ENCODE data around the gene ENGASE. TPM values are rescaled to one million over a fixed set of nuclear protein-coding genes. Genes with fewer than 3 reads are reported as not detected.

ENGASE gene
- total and polyA plus RNA-seq, 9 of the 15 experiments (the other 6 are each of a cell fraction or from before 2014, with no cell fraction given): 0.06 to 45.5 (median 13.9) TPM

DNA sequence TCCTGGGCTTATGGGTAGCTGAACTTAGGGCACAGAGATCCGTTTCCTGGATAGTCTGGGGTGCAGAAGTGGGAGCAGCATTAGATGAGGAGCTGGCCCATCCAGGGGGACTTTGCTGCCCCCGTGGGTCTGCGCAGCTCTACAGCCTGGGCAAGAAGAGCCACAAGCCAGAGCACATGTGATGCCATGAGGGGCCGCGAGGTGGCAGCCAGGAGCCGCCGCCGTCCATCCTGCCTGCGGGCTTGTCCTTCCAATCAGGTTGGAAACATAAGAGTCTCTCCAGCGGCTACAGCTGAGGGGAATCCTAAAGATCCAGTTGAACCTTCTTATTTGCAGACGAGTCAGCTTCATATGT, 28.8 kb upstream of the ENGASE start (continued):
- TF ChIP-seq, protein P1, sequence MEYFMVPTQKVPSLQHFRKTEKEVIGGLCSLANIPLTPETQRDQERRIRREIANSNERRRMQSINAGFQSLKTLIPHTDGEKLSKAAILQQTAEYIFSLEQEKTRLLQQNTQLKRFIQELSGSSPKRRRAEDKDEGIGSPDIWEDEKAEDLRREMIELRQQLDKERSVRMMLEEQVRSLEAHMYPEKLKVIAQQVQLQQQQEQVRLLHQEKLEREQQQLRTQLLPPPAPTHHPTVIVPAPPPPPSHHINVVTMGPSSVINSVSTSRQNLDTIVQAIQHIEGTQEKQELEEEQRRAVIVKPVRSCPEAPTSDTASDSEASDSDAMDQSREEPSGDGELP (CRISPR knock-in tag; IDR thresholded peaks at IDR 0.05; ENCODE audit: borderline replicate concordance): peak; percentile 47; the same call in 1 of the 2 replicates
- TF ChIP-seq, protein P2, sequence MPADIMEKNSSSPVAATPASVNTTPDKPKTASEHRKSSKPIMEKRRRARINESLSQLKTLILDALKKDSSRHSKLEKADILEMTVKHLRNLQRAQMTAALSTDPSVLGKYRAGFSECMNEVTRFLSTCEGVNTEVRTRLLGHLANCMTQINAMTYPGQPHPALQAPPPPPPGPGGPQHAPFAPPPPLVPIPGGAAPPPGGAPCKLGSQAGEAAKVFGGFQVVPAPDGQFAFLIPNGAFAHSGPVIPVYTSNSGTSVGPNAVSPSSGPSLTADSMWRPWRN (IDR thresholded peaks at IDR 0.05; ENCODE audit: low read depth): no peak
- TF ChIP-seq, protein P3, sequence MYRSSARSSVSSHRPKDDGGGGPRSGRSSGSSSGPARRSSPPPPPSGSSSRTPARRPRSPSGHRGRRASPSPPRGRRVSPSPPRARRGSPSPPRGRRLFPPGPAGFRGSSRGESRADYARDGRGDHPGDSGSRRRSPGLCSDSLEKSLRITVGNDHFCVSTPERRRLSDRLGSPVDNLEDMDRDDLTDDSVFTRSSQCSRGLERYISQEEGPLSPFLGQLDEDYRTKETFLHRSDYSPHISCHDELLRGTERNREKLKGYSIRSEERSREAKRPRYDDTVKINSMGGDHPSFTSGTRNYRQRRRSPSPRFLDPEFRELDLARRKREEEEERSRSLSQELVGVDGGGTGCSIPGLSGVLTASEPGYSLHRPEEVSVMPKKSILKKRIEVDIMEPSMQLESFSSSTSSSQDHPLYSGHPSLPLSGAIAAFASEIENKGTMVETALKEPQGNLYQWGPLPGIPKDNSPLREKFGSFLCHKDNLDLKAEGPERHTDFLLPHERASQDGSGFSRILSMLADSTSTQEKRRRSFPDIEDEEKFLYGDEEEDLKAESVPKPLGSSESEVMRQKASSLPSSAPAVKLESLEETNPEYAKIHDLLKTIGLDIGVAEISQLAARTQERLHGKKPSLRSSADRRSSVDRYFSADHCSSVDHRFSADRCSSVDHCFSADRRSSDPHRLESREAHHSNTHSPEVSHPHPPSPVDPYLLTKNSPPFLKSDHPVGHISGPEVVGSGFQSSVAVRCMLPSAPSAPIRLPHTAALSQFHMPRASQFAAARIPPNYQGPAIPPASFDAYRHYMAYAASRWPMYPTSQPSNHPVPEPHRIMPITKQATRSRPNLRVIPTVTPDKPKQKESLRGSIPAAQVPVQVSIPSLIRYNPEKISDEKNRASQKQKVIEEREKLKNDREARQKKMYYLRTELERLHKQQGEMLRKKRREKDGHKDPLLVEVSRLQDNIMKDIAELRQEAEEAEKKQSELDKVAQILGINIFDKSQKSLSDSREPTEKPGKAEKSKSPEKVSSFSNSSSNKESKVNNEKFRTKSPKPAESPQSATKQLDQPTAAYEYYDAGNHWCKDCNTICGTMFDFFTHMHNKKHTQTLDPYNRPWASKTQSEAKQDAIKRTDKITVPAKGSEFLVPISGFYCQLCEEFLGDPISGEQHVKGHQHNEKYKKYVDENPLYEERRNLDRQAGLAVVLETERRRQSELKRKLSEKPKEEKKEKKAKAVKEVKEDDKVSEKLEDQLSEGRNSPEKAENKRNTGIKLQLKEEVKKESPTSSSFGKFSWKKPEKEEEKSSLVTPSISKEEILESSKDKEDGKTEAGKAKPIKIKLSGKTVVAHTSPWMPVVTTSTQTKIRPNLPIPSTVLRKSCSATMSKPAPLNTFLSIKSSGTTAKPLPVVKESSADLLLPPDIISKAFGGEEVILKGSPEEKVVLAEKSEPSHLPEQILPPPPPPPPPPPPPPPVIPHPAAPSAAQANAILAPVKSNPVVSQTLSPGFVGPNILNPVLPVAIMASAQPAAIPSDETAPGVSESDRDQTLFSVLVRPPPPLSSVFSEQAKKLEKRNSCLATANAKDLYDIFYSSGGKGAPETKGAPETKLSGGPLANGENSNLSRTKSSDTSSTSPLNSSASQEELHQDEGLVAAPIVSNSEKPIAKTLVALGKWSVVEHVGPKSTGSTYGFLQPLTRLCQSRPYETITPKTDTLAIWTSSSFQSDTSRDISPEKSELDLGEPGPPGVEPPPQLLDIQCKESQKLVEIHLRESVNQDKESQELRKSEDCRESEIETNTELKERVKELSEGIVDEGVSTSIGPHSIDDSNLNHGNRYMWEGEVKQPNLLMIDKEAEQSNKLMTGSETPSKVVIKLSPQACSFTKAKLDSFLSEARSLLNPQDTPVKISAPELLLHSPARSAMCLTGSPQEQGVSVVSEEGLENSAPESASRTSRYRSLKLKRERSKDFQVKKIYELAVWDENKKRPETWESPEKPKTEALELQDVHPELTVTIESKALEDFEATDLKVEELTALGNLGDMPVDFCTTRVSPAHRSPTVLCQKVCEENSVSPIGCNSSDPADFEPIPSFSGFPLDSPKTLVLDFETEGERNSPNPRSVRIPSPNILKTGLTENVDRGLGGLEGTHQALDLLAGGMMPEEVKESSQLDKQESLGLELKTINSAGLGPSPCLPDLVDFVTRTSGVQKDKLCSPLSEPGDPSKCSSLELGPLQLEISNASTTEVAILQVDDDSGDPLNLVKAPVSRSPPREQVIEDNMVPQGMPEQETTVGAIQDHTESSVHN (IDR thresholded peaks at IDR 0.05; ENCODE audit: borderline replicate concordance in 1 of 2, low read depth in 1 of 2): no peak
- no peak for TF ChIP-seq HDGF (IDR thresholded peaks at IDR 0.05)
- TF ChIP-seq CREM (IDR thresholded peaks at IDR 0.05; ENCODE audit: low read depth): peak; percentile 38; the same call in 1 of the 2 replicates
- TF ChIP-seq NRF1 (conservative IDR thresholded peaks at IDR 0.05 in 1 of 2, IDR thresholded peaks at IDR 0.05 in 1 of 2): peak; percentile 65 to 69
- no peak for TF ChIP-seq NR4A1 (CRISPR knock-in tag; IDR thresholded peaks at IDR 0.05)
- no peak for TF ChIP-seq NR4A1 (tag; IDR thresholded peaks at IDR 0.05)
- peak; percentile 49; the same call in 1 of the 2 replicates for TF ChIP-seq MYNN (IDR thresholded peaks at IDR 0.05)
- no peak for TF ChIP-seq MYNN (CRISPR knock-in tag; IDR thresholded peaks at IDR 0.05)
- no peak for TF ChIP-seq ZNF124 (CRISPR knock-in tag; IDR thresholded peaks at IDR 0.05)
- no peak for TF ChIP-seq NCOR1 (IDR thresholded peaks at IDR 0.05)
- no peak for TF ChIP-seq LARP7 (IDR thresholded peaks at IDR 0.05)
- no peak for TF ChIP-seq PRPF4 (IDR thresholded peaks at IDR 0.05; ENCODE audit: insufficient read depth, low read depth, low read length, poor library complexity, severe bottlenecking)
- TF ChIP-seq ILK (tag; IDR thresholded peaks at IDR 0.05; ENCODE audit: borderline replicate concordance, low read depth): no peak
- TF ChIP-seq SIN3B (IDR thresholded peaks at IDR 0.05; ENCODE audit: low read depth): no peak
- no peak for TF ChIP-seq IRF2 (CRISPR knock-in tag; IDR thresholded peaks at IDR 0.05)
- no peak for TF ChIP-seq RBM34 (IDR thresholded peaks at IDR 0.05; ENCODE audit: borderline replicate concordance, insufficient read depth, low read length)
- TF ChIP-seq ZNF184 (CRISPR knock-in tag; IDR thresholded peaks at IDR 0.05): no peak
